Neutrophil (primary cell): ENCODE results near the gene ITGB4.
A peak's percentile ranks its signal among the peaks of the same experiment; 100 is the strongest.

Source experiments
- H3K27ac ChIP-seq: fragments of 200-600 bp; sonication (generic); 2 replicates; pipeline ENCODE4 v1.5.1; 2016; ENCODE audit warnings: mild to moderate bottlenecking, moderate library complexity
- H3K27me3 ChIP-seq: fragments of 200-600 bp; sonication (generic); 2 replicates; pipeline ENCODE4 v1.6.0; 2016; ENCODE audit warnings: mild to moderate bottlenecking
- H3K36me3 ChIP-seq: fragments of 200-600 bp; sonication (generic); 2 replicates; pipeline ENCODE4 v1.5.1; 2017
- H3K4me1 ChIP-seq, 2 experiments: fragments of 200-600 bp in 1 of 2; sonication (generic) in 1 of 2; 1 replicate in 1 of 2; 2 replicates in 1 of 2; pipeline versions ENCODE4 v1.5.1 to v1.6.1; 2013 to 2016; ENCODE audit warnings: low read depth in 1 of 2, low read length in 1 of 2, mild to moderate bottlenecking in 1 of 2, moderate library complexity in 1 of 2; ENCODE audit not compliant: control insufficient read depth in 1 of 2, insufficient read depth in 1 of 2
- H3K4me3 ChIP-seq, 2 experiments: fragments of 200-600 bp in 1 of 2; sonication (generic) in 1 of 2; 1 replicate in 1 of 2; 2 replicates in 1 of 2; pipeline ENCODE4 v1.5.1; 2013 to 2016; ENCODE audit warnings: low read depth in 1 of 2, low read length in 1 of 2, mild to moderate bottlenecking in 1 of 2, moderate library complexity in 1 of 2
- H3K9me3 ChIP-seq: fragments of 200-600 bp; sonication (generic); 2 replicates; pipeline ENCODE4 v1.5.1; 2016
- CTCF ChIP-seq: fragments of 200-600 bp; sonication (generic); IDR thresholded peaks from 2 replicates; pipeline ENCODE4 v1.5.1; 2016; ENCODE audit warnings: antibody characterized with exemption

ITGB4 gene

GRCh38 chr17:75739174-75739573 lies 17.9 kb downstream of the ITGB4 start:
- Histone ChIP-seq H3K4me1 (peaks cover 32 to 38% of the 10 kb centered on the region in 2 experiments), H3K36me3 (no peaks in the 10 kb centered on the region), H3K4me3 (no peak overlapping the region), H3K9me3 (no peaks in the 10 kb centered on the region), H3K27ac (peak overlapping the region; percentile 96), H3K27me3 (no peaks in the 10 kb centered on the region)
- no peak for TF ChIP-seq CTCF

GRCh38 chr17:75739801-75740200 lies 18.5 kb downstream of the ITGB4 start:
- no peaks in the 10 kb centered on the region for H3K36me3 ChIP-seq
- no peaks in the 10 kb centered on the region for H3K27me3 ChIP-seq
- peaks cover 32 to 33% of the 10 kb centered on the region in 2 experiments for H3K4me1 ChIP-seq
- TF ChIP-seq CTCF, result no peak
- no peaks in the 10 kb centered on the region for H3K9me3 ChIP-seq
- H3K4me3 ChIP-seq, result no peak overlapping the region
- H3K27ac ChIP-seq, result no peak overlapping the region

GRCh38 chr17:75740215-75740614 lies 19.0 kb downstream of the ITGB4 start:
- H3K36me3 ChIP-seq, result no peaks in the 10 kb centered on the region
- H3K27ac ChIP-seq, result no peak overlapping the region
- TF ChIP-seq CTCF, result no peak
- no peaks in the 10 kb centered on the region for H3K9me3 ChIP-seq
- H3K4me1 ChIP-seq, result peaks cover 32% of the 10 kb centered on the region in 2 experiments
- no peak overlapping the region for H3K4me3 ChIP-seq
- no peaks in the 10 kb centered on the region for H3K27me3 ChIP-seq

- H3K27me3 ChIP-seq, result no peaks in the 10 kb centered on the region
- H3K9me3 ChIP-seq, result no peaks in the 10 kb centered on the region
- no peaks in the 10 kb centered on the region for H3K36me3 ChIP-seq
- H3K27ac ChIP-seq, result no peak overlapping the region
- no peak for TF ChIP-seq CTCF
- H3K4me3 ChIP-seq, result no peak overlapping the region
- H3K4me1 ChIP-seq, result peaks cover 32% of the 10 kb centered on the region in 2 experiments
These were observed 19.4 kb downstream of the ITGB4 start for GRCh38 chr17:75740631-75741077.

GRCh38 chr17:75742337-75742736 lies 21.1 kb downstream of the ITGB4 start:
- peaks cover 25 to 26% of the 10 kb centered on the region in 2 experiments for H3K4me1 ChIP-seq
- H3K9me3 ChIP-seq, result no peaks in the 10 kb centered on the region
- no peak for TF ChIP-seq CTCF
- no peaks in the 10 kb centered on the region for H3K27me3 ChIP-seq
- no peak overlapping the region for H3K4me3 ChIP-seq
- H3K27ac ChIP-seq, result no peak overlapping the region
- no peaks in the 10 kb centered on the region for H3K36me3 ChIP-seq
